Fibroblast of lung (primary cell): ENCODE results near the gene TEX44. TPM values are rescaled to one million over a fixed set of nuclear protein-coding genes. Genes with fewer than 3 reads are reported as not detected.

Experiments
- DNase-seq, 2 donors: peaks; one replicate each; pipeline versions ENCODE4 v3.0.0 to v3.0.0-alpha.2; 2010; ENCODE audit warnings: low read depth in 2 of 2
- H2AFZ ChIP-seq: 2 replicates; pipeline ENCODE4 v1.5.1; 2012; ENCODE audit warnings: low read length, control low read depth, inconsistent platforms
- H3K27ac ChIP-seq: 2 replicates; pipeline ENCODE4 v1.5.1; 2011; ENCODE audit warnings: low read length, control low read depth; ENCODE audit not compliant: insufficient read depth
- H3K27me3 ChIP-seq: 2 replicates; pipeline ENCODE4 v1.5.1; 2011; ENCODE audit warnings: mild to moderate bottlenecking, low read length; ENCODE audit not compliant: control insufficient read depth, insufficient read depth
- H3K36me3 ChIP-seq: 2 replicates; pipeline ENCODE4 v1.5.1; 2011; ENCODE audit warnings: low read length; ENCODE audit not compliant: control insufficient read depth, insufficient read depth
- H3K4me1 ChIP-seq: 2 replicates; pipeline ENCODE4 v1.5.1; 2011; ENCODE audit warnings: low read length; ENCODE audit not compliant: control insufficient read depth, insufficient read depth; ENCODE audit errors: extremely low read depth
- H3K4me2 ChIP-seq: 2 replicates; pipeline ENCODE4 v1.5.1; 2011; ENCODE audit warnings: low read length, control low read depth; ENCODE audit not compliant: insufficient read depth; ENCODE audit errors: extremely low read depth
- H3K4me3 ChIP-seq, 4 experiments: fragments of 200-600 bp in 1 of 4; sonication (generic) in 1 of 4; replicated peaks in 1 of 4; 2 replicates each; pipeline ENCODE4 v1.5.1; 2011 to 2016; ENCODE audit warnings: low read length in 4 of 4, low read depth in 3 of 4, mild to moderate bottlenecking in 3 of 4, control low read depth in 2 of 4, inconsistent platforms in 1 of 4, mixed read lengths in 1 of 4; ENCODE audit not compliant: insufficient read depth in 1 of 4; ENCODE audit errors: control extremely low read depth in 1 of 4
- H3K79me2 ChIP-seq: 2 replicates; pipeline ENCODE4 v1.5.1; 2012; ENCODE audit warnings: mild to moderate bottlenecking, low read length, inconsistent platforms; ENCODE audit not compliant: control insufficient read depth, insufficient read depth
- H3K9ac ChIP-seq: 2 replicates; pipeline ENCODE4 v1.5.1; 2011; ENCODE audit warnings: mild to moderate bottlenecking, low read length, control low read depth; ENCODE audit not compliant: insufficient read depth
- H3K9me3 ChIP-seq: 2 replicates; pipeline ENCODE4 v1.5.1; 2012; ENCODE audit warnings: low read depth, low read length; ENCODE audit not compliant: control insufficient read depth, insufficient read depth
- H4K20me1 ChIP-seq: 2 replicates; pipeline ENCODE4 v1.5.1; 2011; ENCODE audit warnings: low read length; ENCODE audit not compliant: control insufficient read depth, insufficient read depth; ENCODE audit errors: extremely low read depth
- CTCF ChIP-seq, 2 donors: IDR thresholded peaks in 1 of 2; conservative IDR thresholded peaks in 1 of 2; 1 replicate in 1 of 2; 2 replicates in 1 of 2; pipeline ENCODE4 v1.5.1; 2011 to 2012; ENCODE audit warnings: low read length in 2 of 2, control low read depth in 1 of 2, inconsistent platforms in 1 of 2, low read depth in 1 of 2, mild to moderate bottlenecking in 1 of 2
- EZH2 ChIP-seq: IDR thresholded peaks from 2 replicates; pipeline ENCODE4 v1.5.1; 2012; ENCODE audit warnings: low read length, control low read depth, mild to moderate bottlenecking; ENCODE audit errors: missing control alignments
- polyA plus RNA-seq, 2 donors: library from polyadenylated mRNA; depleted of rRNA in 1 of 2; stranded (reverse) in 1 of 2; unstranded in 1 of 2; fragments of >200 nt; gene quantifications; 2 replicates each; pipeline ENCODE4 v1.2.1, GENCODE V29; 2011 to 2012; ENCODE audit warnings: missing spikeins in 1 of 2
- total RNA-seq: library from RNA; depleted of rRNA; stranded (reverse); fragments of >200 nt; gene quantifications from 2 replicates; pipeline ENCODE4 v1.2.1, GENCODE V29; 2014

Gene TEX44
- total and polyA plus RNA-seq, 2 donors (not counting 1 experiment from before 2014, with no cell fraction given), result not detected

GRCh38 chr2:231627384-231628120 is 34.9 kb downstream of the TEX44 start:
- Histone ChIP-seq H2AFZ (no peak overlapping the region), H3K36me3 (no peaks in the 10 kb centered on the region), H3K9me3 (no peaks in the 10 kb centered on the region), H3K4me2 (peak overlapping the region; percentile 51), H3K4me1 (peaks cover 6% of the 10 kb centered on the region), H3K4me3 (no peak overlapping the region), H3K9ac (peak overlapping the region; percentile 57), H3K79me2 (no peaks in the 10 kb centered on the region), H4K20me1 (no peaks in the 10 kb centered on the region), H3K27me3 (no peaks in the 10 kb centered on the region), H3K27ac (peak overlapping the region; percentile 67)
- no peak for TF ChIP-seq EZH2
- no peak for TF ChIP-seq CTCF (conservative IDR thresholded peaks at IDR 0.05 in 1 of 2, IDR thresholded peaks at IDR 0.05 in 1 of 2; ENCODE audit: low read depth in 1 of 2, low read length in 2 of 2)
- DNase-seq, result peak in 1 of 2 donors; percentile 47

GRCh38 chr2:231632559-231633142 is 40.0 kb downstream of the TEX44 start:
- Histone ChIP-seq H3K79me2 (no peaks in the 10 kb centered on the region), H4K20me1 (no peaks in the 10 kb centered on the region), H3K36me3 (no peaks in the 10 kb centered on the region), H3K9ac (no peak overlapping the region), H2AFZ (no peak overlapping the region), H3K4me2 (no peak overlapping the region), H3K27me3 (no peaks in the 10 kb centered on the region), H3K4me3 (no peak overlapping the region), H3K27ac (peak overlapping the region; percentile 59), H3K9me3 (no peaks in the 10 kb centered on the region), H3K4me1 (peaks cover 15% of the 10 kb centered on the region)
- peak; percentile 72 to 96 for DNase-seq
- TF ChIP-seq EZH2, result no peak
- TF ChIP-seq CTCF (conservative IDR thresholded peaks at IDR 0.05 in 1 of 2, IDR thresholded peaks at IDR 0.05 in 1 of 2; ENCODE audit: low read depth in 1 of 2, low read length in 2 of 2), result no peak

GRCh38 chr2:231633241-231633976 is 40.7 kb downstream of the TEX44 start:
- no peak overlapping the region for H3K4me3 ChIP-seq
- no peak overlapping the region for H3K4me2 ChIP-seq
- H2AFZ ChIP-seq, result no peak overlapping the region
- no peaks in the 10 kb centered on the region for H4K20me1 ChIP-seq
- no peaks in the 10 kb centered on the region for H3K36me3 ChIP-seq
- H3K27ac ChIP-seq, result peak overlapping the region; percentile 59
- H3K79me2 ChIP-seq, result no peaks in the 10 kb centered on the region
- DNase-seq, result no peak
- peak overlapping the region; percentile 21 for H3K9ac ChIP-seq
- no peaks in the 10 kb centered on the region for H3K27me3 ChIP-seq
- no peaks in the 10 kb centered on the region for H3K9me3 ChIP-seq
- no peak for TF ChIP-seq EZH2
- no peak for TF ChIP-seq CTCF (conservative IDR thresholded peaks at IDR 0.05 in 1 of 2, IDR thresholded peaks at IDR 0.05 in 1 of 2; ENCODE audit: low read depth in 1 of 2, low read length in 2 of 2)
- peaks cover 15% of the 10 kb centered on the region for H3K4me1 ChIP-seq
